C4-2B (cell line): ENCODE measurements around the gene PDE4D.

Experiments
- CTCF ChIP-seq: fragments of 450-650 bp; conservative IDR thresholded peaks from 2 replicates; pipeline ENCODE4 v1.5.1; 2017; ENCODE audit warnings: mild to moderate bottlenecking
- ZFX ChIP-seq: fragments of 450-650 bp; IDR thresholded peaks from 2 replicates; pipeline ENCODE4 v1.6.1; 2017

DNA sequence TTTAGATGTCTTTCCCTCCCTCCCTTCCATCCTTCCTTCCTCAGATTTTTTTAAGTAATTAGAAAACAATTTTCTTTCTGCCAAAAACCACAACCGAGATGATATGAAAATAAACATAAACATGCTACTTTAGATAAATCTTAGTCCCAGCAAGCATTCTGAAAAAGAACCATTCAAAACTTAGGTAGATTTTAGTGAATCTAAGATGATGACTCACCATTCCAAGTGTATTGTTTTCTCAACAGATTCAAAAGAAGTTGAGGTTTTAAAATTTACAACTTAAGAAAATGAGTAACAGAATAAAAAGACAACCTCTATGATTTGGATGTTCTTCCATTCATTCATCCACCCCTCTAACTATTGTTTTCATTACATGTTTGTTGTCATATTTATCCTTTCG lies 465.1 kb downstream of the PDE4D start:
- no peak for TF ChIP-seq CTCF
- TF ChIP-seq ZFX = no peak
